Memory B cell (primary cell): ENCODE measurements around the gene ADAMTS10.
"Not testable (repeated sequence)": the region's sequence is repeated elsewhere in the genome, so short reads cannot be mapped to it uniquely, and the experiment has no call there.

Experiments
- ATAC-seq: fragments of 150-1000 bp; cut with Tn5 transposase; 2 replicates; pipeline ENCODE4 v1.10.0; 2021; ENCODE audit warnings: low read depth, mild to moderate bottlenecking, moderate library complexity
- DNase-seq, 2 donors: peaks; one replicate each; pipeline ENCODE4 v3.0.0; 2022; ENCODE audit warnings: low spot score in 2 of 2
- H3K27ac Mint-ChIP-seq: one replicate; pipeline ENCODE4 v1.8.0; 2022; ENCODE audit warnings: mild to moderate bottlenecking, moderate library complexity, mixed read lengths
- H3K27me3 Mint-ChIP-seq: one replicate; pipeline ENCODE4 v1.8.0; 2022; ENCODE audit warnings: mixed read lengths
- H3K36me3 Mint-ChIP-seq: one replicate; pipeline ENCODE4 v1.8.0; 2022; ENCODE audit warnings: mild to moderate bottlenecking, mixed read lengths
- H3K4me1 Mint-ChIP-seq: one replicate; pipeline ENCODE4 v1.8.0; 2022; ENCODE audit warnings: mixed read lengths
- H3K4me3 Mint-ChIP-seq: one replicate; pipeline ENCODE4 v1.8.0; 2022; ENCODE audit warnings: mild to moderate bottlenecking, moderate library complexity, mixed read lengths
- H3K9me3 Mint-ChIP-seq: one replicate; pipeline ENCODE4 v1.8.0; 2022; ENCODE audit warnings: mixed read lengths

ADAMTS10 gene

GRCh38 chr19:8574619-8574922 is 35.9 kb downstream of the ADAMTS10 start:
- H3K27me3 Mint-ChIP-seq, DNase-seq, H3K9me3 Mint-ChIP-seq, ATAC-seq: not testable (repeated sequence)
- Mint-ChIP-seq H3K4me1 (peaks cover 53% of the 10 kb centered on the region), H3K36me3 (peaks cover 16% of the 10 kb centered on the region), H3K4me3 (peak overlapping the region; percentile 37), H3K27ac (peak overlapping the region; percentile 16)

GRCh38 chr19:8573316-8573715 is 37.2 kb downstream of the ADAMTS10 start:
- H3K9me3 Mint-ChIP-seq, result peaks cover 7% of the 10 kb centered on the region
- no peaks in the 10 kb centered on the region for H3K27me3 Mint-ChIP-seq
- peaks cover 16% of the 10 kb centered on the region for H3K36me3 Mint-ChIP-seq
- no peak for DNase-seq
- no peak overlapping the region for H3K4me3 Mint-ChIP-seq
- peak overlapping the region; percentile 16 for H3K27ac Mint-ChIP-seq
- ATAC-seq, result no peak
- peaks cover 57% of the 10 kb centered on the region for H3K4me1 Mint-ChIP-seq

- Mint-ChIP-seq H3K27ac (peak overlapping the region; percentile 58), H3K4me1 (peaks cover 46% of the 10 kb centered on the region), H3K4me3 (peak overlapping the region; percentile 47), H3K9me3 (peaks cover 7% of the 10 kb centered on the region), H3K27me3 (no peaks in the 10 kb centered on the region), H3K36me3 (peaks cover 16% of the 10 kb centered on the region)
- no peak for DNase-seq
- ATAC-seq, result peak; percentile 61
Observed at GRCh38 chr19:8571006-8571411, 39.5 kb downstream of the ADAMTS10 start.

GRCh38 chr19:8569066-8569771 is 41.3 kb downstream of the ADAMTS10 start:
- peak; percentile 80 for ATAC-seq
- Mint-ChIP-seq H3K27me3 (no peaks in the 10 kb centered on the region), H3K9me3 (peaks cover 5% of the 10 kb centered on the region), H3K36me3 (peaks cover 14% of the 10 kb centered on the region), H3K4me1 (peaks cover 42% of the 10 kb centered on the region), H3K4me3 (peak overlapping the region; percentile 77), H3K27ac (peak overlapping the region; percentile 83)
- DNase-seq, result no peak

GRCh38 chr19:8567522-8568172 is 42.9 kb downstream of the ADAMTS10 start:
- ATAC-seq, result no peak
- Mint-ChIP-seq H3K27me3 (no peaks in the 10 kb centered on the region), H3K36me3 (peaks cover 6% of the 10 kb centered on the region), H3K9me3 (no peaks in the 10 kb centered on the region), H3K4me1 (peaks cover 34% of the 10 kb centered on the region), H3K4me3 (no peak overlapping the region), H3K27ac (no peak overlapping the region)
- no peak for DNase-seq

- DNase-seq (no peak), ATAC-seq (no peak)
- Mint-ChIP-seq H3K9me3 (no peaks in the 10 kb centered on the region), H3K4me3 (no peak overlapping the region), H3K4me1 (peaks cover 31% of the 10 kb centered on the region), H3K27me3 (no peaks in the 10 kb centered on the region), H3K36me3 (peaks cover 4% of the 10 kb centered on the region), H3K27ac (no peak overlapping the region)
Observed at GRCh38 chr19:8566855-8567254, 43.7 kb downstream of the ADAMTS10 start.

GRCh38 chr19:8564866-8565265 is 45.6 kb downstream of the ADAMTS10 start:
- peak overlapping the region; percentile 26 for H3K27ac Mint-ChIP-seq
- H3K27me3 Mint-ChIP-seq, H3K9me3 Mint-ChIP-seq, ATAC-seq, H3K4me3 Mint-ChIP-seq, DNase-seq, H3K36me3 Mint-ChIP-seq: not testable (repeated sequence)
- peaks cover 23% of the 10 kb centered on the region for H3K4me1 Mint-ChIP-seq

- Mint-ChIP-seq H3K4me3 (no peak overlapping the region), H3K36me3 (peaks cover 14% of the 10 kb centered on the region), H3K27ac (peak overlapping the region; percentile 74), H3K4me1 (peaks cover 18% of the 10 kb centered on the region), H3K27me3 (no peaks in the 10 kb centered on the region), H3K9me3 (no peaks in the 10 kb centered on the region)
- no peak for ATAC-seq
- DNase-seq, result no peak
Observed at GRCh38 chr19:8561075-8561764, 49.3 kb downstream of the ADAMTS10 start.

- Mint-ChIP-seq H3K4me1 (peaks cover 6% of the 10 kb centered on the region), H3K4me3 (no peak overlapping the region), H3K36me3 (peaks cover 22% of the 10 kb centered on the region), H3K27ac (peak overlapping the region; percentile 73), H3K27me3 (no peaks in the 10 kb centered on the region), H3K9me3 (no peaks in the 10 kb centered on the region)
- ATAC-seq (no peak), DNase-seq (no peak)
Observed at GRCh38 chr19:8558325-8558724, 52.2 kb downstream of the ADAMTS10 start.

- peaks cover 25% of the 10 kb centered on the region for H3K36me3 Mint-ChIP-seq
- peaks cover 6% of the 10 kb centered on the region for H3K4me1 Mint-ChIP-seq
- no peaks in the 10 kb centered on the region for H3K27me3 Mint-ChIP-seq
- no peaks in the 10 kb centered on the region for H3K9me3 Mint-ChIP-seq
- peak overlapping the region; percentile 73 for H3K27ac Mint-ChIP-seq
- H3K4me3 Mint-ChIP-seq, result no peak overlapping the region
- DNase-seq, result no peak
- ATAC-seq, result no peak
Observed at GRCh38 chr19:8557642-8558238, 52.8 kb downstream of the ADAMTS10 start.

GRCh38 chr19:8553729-8554128 is 56.8 kb downstream of the ADAMTS10 start:
- not testable (repeated sequence) for H3K27me3 Mint-ChIP-seq, H3K4me1 Mint-ChIP-seq, H3K4me3 Mint-ChIP-seq, ATAC-seq, H3K9me3 Mint-ChIP-seq, DNase-seq
- peak overlapping the region; percentile 56 for H3K27ac Mint-ChIP-seq
- H3K36me3 Mint-ChIP-seq, result peaks cover 32% of the 10 kb centered on the region

- no peaks in the 10 kb centered on the region for H3K27me3 Mint-ChIP-seq
- H3K4me3 Mint-ChIP-seq, result no peak overlapping the region
- ATAC-seq (no peak), DNase-seq (no peak)
- no peaks in the 10 kb centered on the region for H3K9me3 Mint-ChIP-seq
- H3K36me3 Mint-ChIP-seq, result peaks cover 32% of the 10 kb centered on the region
- no peak overlapping the region for H3K27ac Mint-ChIP-seq
- peaks cover 2% of the 10 kb centered on the region for H3K4me1 Mint-ChIP-seq
Observed at GRCh38 chr19:8552810-8553209, 57.7 kb downstream of the ADAMTS10 start.

- H3K36me3 Mint-ChIP-seq, result peaks cover 36% of the 10 kb centered on the region
- H3K9me3 Mint-ChIP-seq, result no peaks in the 10 kb centered on the region
- no peak overlapping the region for H3K27ac Mint-ChIP-seq
- ATAC-seq, result no peak
- H3K27me3 Mint-ChIP-seq, result no peaks in the 10 kb centered on the region
- DNase-seq, result no peak
- no peaks in the 10 kb centered on the region for H3K4me1 Mint-ChIP-seq
- no peak overlapping the region for H3K4me3 Mint-ChIP-seq
Observed at GRCh38 chr19:8550070-8550469, 60.4 kb downstream of the ADAMTS10 start.

GRCh38 chr19:8545743-8546142 is 64.8 kb downstream of the ADAMTS10 start:
- no peaks in the 10 kb centered on the region for H3K4me1 Mint-ChIP-seq
- no peak overlapping the region for H3K27ac Mint-ChIP-seq
- DNase-seq (no peak), ATAC-seq (no peak)
- H3K4me3 Mint-ChIP-seq, result no peak overlapping the region
- H3K36me3 Mint-ChIP-seq, result peaks cover 20% of the 10 kb centered on the region
- no peaks in the 10 kb centered on the region for H3K27me3 Mint-ChIP-seq
- no peaks in the 10 kb centered on the region for H3K9me3 Mint-ChIP-seq
